HepG2 (cell line): ENCODE measurements around the gene ZDHHC14. TPM values are rescaled to one million over a fixed set of nuclear protein-coding genes. Genes with fewer than 3 reads are reported as not detected.

Experiments used
- ATAC-seq: fragments of 200-7000 bp; cut with Tn5 transposase; 3 replicates; pipeline ENCODE4 v1.9.1; 2020; ENCODE audit warnings: mild to moderate bottlenecking, moderate library complexity
- BruUV-seq: library from RNA; stranded (reverse); fragments of 400-500 nt; replicated peaks from 2 replicates; lab custom pipeline; 2021; lab: Mats Ljungman, UMichigan
- CTCF ChIA-PET: fragments of 300-600 bp; formaldehyde crosslinking; extraction: SDS; loops from one replicate; lab custom pipeline; 2021; ENCODE audit warnings: low total read pairs, inconsistent platforms, low intra/inter-chr PET ratio; lab: Yijun Ruan, JAX
- POLR2A ChIA-PET: fragments of 350-600 bp; sonication (Branson Sonifier 250); formaldehyde crosslinking; loops from one replicate; lab custom pipeline; 2020; ENCODE audit warnings: antibody characterized with exemption, inconsistent platforms; lab: Yijun Ruan, JAX
- DNase-seq: peaks from one replicate; pipeline ENCODE4 v3.0.0-alpha.2; 2015; ENCODE audit warnings: low spot score
- FAIRE-seq: peaks from 3 replicates; lab custom pipeline; 2011; peaks lifted over from hg19 to GRCh38; lab: Jason Lieb, UNC
- H2AFZ ChIP-seq: one replicate; pipeline ENCODE4 v1.6.1; 2011; ENCODE audit warnings: low read length, inconsistent platforms
- H3K27ac ChIP-seq: fragments of 300-600 bp; 3 replicates; pipeline ENCODE4 v1.8.0; 2011; ENCODE audit warnings: mixed run types, mild to moderate bottlenecking, mixed read lengths, low read length, inconsistent platforms; ENCODE audit not compliant: insufficient read depth; ENCODE audit errors: extremely low read length
- H3K27me3 ChIP-seq, 2 experiments: fragments of 200-600 bp in 1 of 2; 2 replicates in 1 of 2; 3 replicates in 1 of 2; pipeline versions ENCODE4 v1.6.0 to v1.8.0; 2011; ENCODE audit warnings: low read length in 2 of 2, mild to moderate bottlenecking in 2 of 2, moderate library complexity in 2 of 2, inconsistent platforms in 1 of 2; ENCODE audit not compliant: insufficient read depth in 2 of 2, control insufficient read depth in 1 of 2
- H3K36me3 ChIP-seq, 2 experiments: fragments of 200-600 bp in 1 of 2; replicated peaks in 1 of 2; 2 replicates in 1 of 2; 3 replicates in 1 of 2; pipeline versions ENCODE4 v1.5.1 to v1.8.0; 2011; ENCODE audit warnings: low read length in 2 of 2, inconsistent platforms in 1 of 2; ENCODE audit not compliant: insufficient read depth in 2 of 2, control insufficient read depth in 1 of 2
- H3K4me1 ChIP-seq: 2 replicates; pipeline ENCODE4 v1.5.1; 2012; ENCODE audit warnings: low read length, inconsistent platforms; ENCODE audit not compliant: insufficient read depth
- H3K4me2 ChIP-seq: 2 replicates; pipeline ENCODE4 v1.6.0; 2011; ENCODE audit warnings: low read depth, low read length, inconsistent platforms
- H3K4me3 ChIP-seq, 3 experiments: fragments of 200-600 bp in 1 of 3; sonication (generic), shearing (Covaris generic) in 1 of 3; replicated peaks in 1 of 3; 2 replicates each; pipeline ENCODE4 v1.5.1; 2011 to 2016; ENCODE audit warnings: low read length in 3 of 3, inconsistent platforms in 2 of 3, low read depth in 2 of 3, mild to moderate bottlenecking in 2 of 3, control low read depth in 1 of 3, mixed read lengths in 1 of 3; ENCODE audit not compliant: insufficient read depth in 1 of 3
- H3K79me2 ChIP-seq: one replicate; pipeline ENCODE4 v1.6.1; 2011; ENCODE audit warnings: low read length, inconsistent platforms; ENCODE audit not compliant: insufficient read depth
- H3K9ac ChIP-seq: 2 replicates; pipeline ENCODE4 v1.6.0; 2011; ENCODE audit warnings: mild to moderate bottlenecking, low read depth, low read length, inconsistent platforms; ENCODE audit not compliant: insufficient read depth
- H3K9me3 ChIP-seq: 2 replicates; pipeline ENCODE4 v1.5.1; 2012; ENCODE audit warnings: mild to moderate bottlenecking, low read length
- H4K20me1 ChIP-seq: 2 replicates; pipeline ENCODE4 v1.6.0; 2011; ENCODE audit warnings: inconsistent platforms, mild to moderate bottlenecking, low read length, moderate library complexity; ENCODE audit not compliant: insufficient read depth
- BRCA1 ChIP-seq: sonication (generic); formaldehyde crosslinking; IDR thresholded peaks from 2 replicates; pipeline ENCODE4 v1.4.0; 2020; ENCODE audit warnings: missing genetic modification reagents
- CEBPB ChIP-seq: IDR thresholded peaks from 2 replicates; pipeline ENCODE4 v1.6.1; 2011; ENCODE audit warnings: low read depth, low read length, improper control_type of control experiment, borderline replicate concordance
- CEBPG ChIP-seq: IDR thresholded peaks from 2 replicates; pipeline ENCODE4 v1.6.1; 2016
- ELF1 ChIP-seq: sonication (generic); formaldehyde crosslinking; IDR thresholded peaks from 2 replicates; pipeline ENCODE4 v1.4.0; 2020; ENCODE audit warnings: missing genetic modification reagents
- ELF4 ChIP-seq: sonication (generic); formaldehyde crosslinking; IDR thresholded peaks from 2 replicates; pipeline ENCODE4 v1.5.0; 2020; ENCODE audit warnings: missing genetic modification reagents, mild to moderate bottlenecking, moderate library complexity, borderline replicate concordance
- MAFK ChIP-seq, 2 experiments: IDR thresholded peaks in 1 of 2; conservative IDR thresholded peaks in 1 of 2; 2 replicates each; pipeline ENCODE4 v1.6.1; 2011; ENCODE audit warnings: improper control_type of control experiment in 2 of 2, low read length in 2 of 2
- POLR2A ChIP-seq, 2 experiments: IDR thresholded peaks; 2 replicates each; pipeline ENCODE4 v1.6.1; 2011; ENCODE audit warnings: low read depth in 2 of 2, low read length in 2 of 2, mild to moderate bottlenecking in 1 of 2, moderate library complexity in 1 of 2; ENCODE audit not compliant: insufficient read depth in 1 of 2
- POLR2AphosphoS5 ChIP-seq: IDR thresholded peaks from 2 replicates; pipeline ENCODE4 v1.6.1; 2012; ENCODE audit warnings: low read depth, low read length
- RBAK ChIP-seq: sonication (generic); formaldehyde crosslinking; IDR thresholded peaks from 2 replicates; pipeline ENCODE4 v1.5.1; 2020; ENCODE audit warnings: mild to moderate bottlenecking, missing genetic modification reagents
- SMC3 ChIP-seq: IDR thresholded peaks from 2 replicates; pipeline ENCODE4 v1.6.1; 2011; ENCODE audit warnings: low read length, improper control_type of control experiment
- ZNF253 ChIP-seq: sonication (generic); formaldehyde crosslinking; IDR thresholded peaks from 2 replicates; pipeline ENCODE4 v1.8.0; 2022; ENCODE audit warnings: mild to moderate bottlenecking, missing genetic modification reagents, borderline replicate concordance
- ZNF296 ChIP-seq: sonication (generic); formaldehyde crosslinking; conservative IDR thresholded peaks from 2 replicates; pipeline ENCODE4 v1.5.0; 2020; ENCODE audit warnings: mild to moderate bottlenecking, missing genetic modification reagents
- ZNF354B ChIP-seq: sonication (generic); formaldehyde crosslinking; IDR thresholded peaks from 2 replicates; pipeline ENCODE4 v1.8.0; 2022; ENCODE audit warnings: mild to moderate bottlenecking, missing genetic modification reagents
- ZNF549 ChIP-seq: sonication (generic); formaldehyde crosslinking; IDR thresholded peaks from 2 replicates; pipeline ENCODE4 v1.5.0; 2020; ENCODE audit warnings: missing genetic modification reagents
- ZNF850 ChIP-seq: sonication (generic); formaldehyde crosslinking; conservative IDR thresholded peaks from 2 replicates; pipeline ENCODE4 v1.9.0; 2021; ENCODE audit warnings: mild to moderate bottlenecking, missing genetic modification reagents
- WGBS: methylation state at CpG from one replicate; pipeline ENCODE4 v1.1.6; 2017; ENCODE audit warnings: low lambda C conversion rate; 5-methylcytosine and 5-hydroxymethylcytosine counted together
- in situ Hi-C: cut with HindIII; loops from 2 replicates; pipeline ENCODE4 v1.10.0; 2017; ENCODE audit warnings: low pct_unique_long_range_greater_than_20kb; ENCODE audit not compliant: extremely low pct_ligation_motif_present
- intact Hi-C: fragments of 100-400 bp; cut with micrococcal nuclease; formaldehyde crosslinking; loops from one replicate; pipeline ENCODE4 v1.10.0; 2022; ENCODE audit not compliant: unreplicated experiment
- polyA plus RNA-seq, 8 experiments: library from polyadenylated mRNA; depleted of rRNA in 3 of 8; stranded (reverse) in 7 of 8; unstranded in 1 of 8; fragments of >200 nt; fragmentation: Illumina TruSeq in 4 of 8; extraction: Trizol in 4 of 8; gene quantifications; 2 replicates each; pipeline versions ENCODE4 v1.2.1 to v1.2.3, GENCODE V29; 2011 to 2016; ENCODE audit warnings: low read depth in 4 of 8, missing spikeins in 1 of 8, mixed read lengths in 1 of 8; ENCODE audit not compliant: insufficient read depth in 1 of 8
- total RNA-seq, 5 experiments: library from RNA; depleted of rRNA; stranded (reverse); fragments of >200 nt; fragmentation: Illumina TruSeq; extraction: Trizol; gene quantifications; 2 replicates each; pipeline ENCODE4 v1.2.3, GENCODE V29; 2016; ENCODE audit warnings: low read depth in 1 of 5
- TF ChIP-seq, protein P1 (sequence below): sonication (generic); formaldehyde crosslinking; IDR thresholded peaks from 2 replicates; pipeline ENCODE4 v1.5.0; 2020; ENCODE audit warnings: missing genetic modification reagents, mild to moderate bottlenecking, borderline replicate concordance
- TF ChIP-seq, protein P2 (sequence below): sonication (generic); formaldehyde crosslinking; IDR thresholded peaks from 2 replicates; pipeline ENCODE4 v1.4.0; 2020; ENCODE audit warnings: missing genetic modification reagents
- TF ChIP-seq, protein P3 (sequence below): sonication (generic); formaldehyde crosslinking; IDR thresholded peaks from 2 replicates; pipeline ENCODE4 v1.5.0; 2020; ENCODE audit warnings: missing genetic modification reagents
- TF ChIP-seq, protein P4 (sequence below): fragments of 450-650 bp; IDR thresholded peaks from 2 replicates; pipeline ENCODE4 v1.6.1; 2016
- TF ChIP-seq, protein P5 (sequence below): sonication (generic); formaldehyde crosslinking; IDR thresholded peaks from 2 replicates; pipeline ENCODE4 v1.4.0; 2020; ENCODE audit warnings: missing genetic modification reagents, borderline replicate concordance

Gene ZDHHC14
- total and polyA plus RNA-seq, 2 of the 13 experiments (the other 11 are each of a cell fraction or from before 2014, with no cell fraction given): 3.7 to 9.5 TPM

DNA sequence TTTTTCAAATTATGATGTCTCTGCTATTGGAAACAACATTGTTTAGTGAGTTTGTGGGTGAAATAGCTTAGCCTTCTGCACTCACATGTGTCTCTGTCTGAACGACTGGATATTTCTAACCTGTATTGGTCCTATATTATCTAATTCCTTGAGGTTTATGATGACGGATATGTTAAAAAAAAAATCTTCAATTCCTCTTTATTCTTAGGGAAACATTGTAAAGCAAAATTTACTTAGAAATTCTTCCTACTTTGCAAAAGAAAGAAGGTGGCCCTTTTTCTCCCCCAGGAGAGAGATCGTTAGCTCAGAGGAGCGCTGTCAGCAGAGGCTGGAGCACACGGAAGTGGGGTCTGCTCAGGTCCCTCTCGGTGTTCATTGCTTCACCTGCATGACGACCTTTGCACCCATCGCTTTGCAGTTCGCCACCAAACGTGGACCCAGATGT, 149.8 kb downstream of the ZDHHC14 start:
- no peaks in the 10 kb centered on the region for H3K36me3 ChIP-seq
- H3K4me2 ChIP-seq: peak overlapping the region; percentile 90
- DNase-seq: no peak
- CTCF ChIA-PET: no interaction called here
- FAIRE-seq: no peak
- H3K79me2 ChIP-seq: no peaks in the 10 kb centered on the region
- no peaks in the 10 kb centered on the region for H3K27me3 ChIP-seq
- H3K9me3 ChIP-seq: no peaks in the 10 kb centered on the region
- TSS peak; percentile 93 for BruUV-seq
- H3K27ac ChIP-seq: peak overlapping the region; percentile 96
- peak overlapping the region; percentile 82 for H3K9ac ChIP-seq
- peak overlapping the region; percentile 3 to 58 (median 18); a peak in 4 of 6 replicates for H3K4me3 ChIP-seq
- no peak for ATAC-seq
- WGBS: 2% methylated on average over 10 of the region's 10 CpGs
- POLR2A ChIA-PET: interaction anchor here (0.6 to 7.2 kb wide), 17 partner anchors 10 to 216 kb away, joined by 3 to 186 read pairs (median 8); partner anchors contain the start of gene TMEM242
- H4K20me1 ChIP-seq: no peaks in the 10 kb centered on the region
- in situ Hi-C loops: no loop called here
- peaks cover 99% of the 10 kb centered on the region for H3K4me1 ChIP-seq
- no peak overlapping the region for H2AFZ ChIP-seq
- intact Hi-C loops: loop anchor here (1.0 to 5.0 kb wide), 7 partner anchors 10 to 203 kb away; partner anchors contain the start of gene ZDHHC14
- TF ChIP-seq, protein P1, sequence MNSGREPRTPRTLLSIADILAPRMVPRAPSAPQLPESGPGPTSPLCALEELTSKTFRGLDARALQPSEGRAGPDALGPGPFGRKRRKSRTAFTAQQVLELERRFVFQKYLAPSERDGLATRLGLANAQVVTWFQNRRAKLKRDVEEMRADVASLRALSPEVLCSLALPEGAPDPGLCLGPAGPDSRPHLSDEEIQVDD (CRISPR knock-in tag): 0 out of 2 replicates have a peak, but pooled peaks have one; percentile 37
- TF ChIP-seq, protein P2, sequence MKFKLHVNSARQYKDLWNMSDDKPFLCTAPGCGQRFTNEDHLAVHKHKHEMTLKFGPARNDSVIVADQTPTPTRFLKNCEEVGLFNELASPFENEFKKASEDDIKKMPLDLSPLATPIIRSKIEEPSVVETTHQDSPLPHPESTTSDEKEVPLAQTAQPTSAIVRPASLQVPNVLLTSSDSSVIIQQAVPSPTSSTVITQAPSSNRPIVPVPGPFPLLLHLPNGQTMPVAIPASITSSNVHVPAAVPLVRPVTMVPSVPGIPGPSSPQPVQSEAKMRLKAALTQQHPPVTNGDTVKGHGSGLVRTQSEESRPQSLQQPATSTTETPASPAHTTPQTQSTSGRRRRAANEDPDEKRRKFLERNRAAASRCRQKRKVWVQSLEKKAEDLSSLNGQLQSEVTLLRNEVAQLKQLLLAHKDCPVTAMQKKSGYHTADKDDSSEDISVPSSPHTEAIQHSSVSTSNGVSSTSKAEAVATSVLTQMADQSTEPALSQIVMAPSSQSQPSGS: no peak
- TF ChIP-seq, protein P3, sequence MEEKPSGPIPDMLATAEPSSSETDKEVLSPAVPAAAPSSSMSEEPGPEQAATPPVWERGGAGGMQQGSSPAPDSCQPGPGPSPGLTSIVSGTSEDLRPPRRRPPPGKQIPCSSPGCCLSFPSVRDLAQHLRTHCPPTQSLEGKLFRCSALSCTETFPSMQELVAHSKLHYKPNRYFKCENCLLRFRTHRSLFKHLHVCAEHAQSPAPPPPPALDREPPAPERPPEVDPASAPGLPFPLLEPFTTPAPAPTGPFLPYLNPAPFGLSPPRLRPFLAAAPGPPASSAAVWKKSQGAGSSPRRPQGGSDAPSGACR (CRISPR knock-in tag): 0 out of 2 replicates have a peak, but pooled peaks have one; percentile 100
- no peak for TF ChIP-seq RBAK (CRISPR knock-in tag)
- TF ChIP-seq MAFK (conservative IDR thresholded peaks at IDR 0.05 in 1 of 2, IDR thresholded peaks at IDR 0.05 in 1 of 2; ENCODE audit: low read length in 2 of 2): peak in 1 of 2 experiments; percentile 65; a peak in 1 of 4 replicates
- peak; percentile 98 for TF ChIP-seq CEBPG
- TF ChIP-seq ELF1 (CRISPR knock-in tag): peak; percentile 93
- TF ChIP-seq ZNF253 (CRISPR knock-in tag): 0 out of 2 replicates have a peak, but pooled peaks have one; percentile 61
- TF ChIP-seq ZNF296 (CRISPR knock-in tag): peak; percentile 19; the same call in 1 of the 2 replicates
- TF ChIP-seq CEBPB: peak; percentile 97
- TF ChIP-seq ZNF354B (CRISPR knock-in tag): 0 out of 2 replicates have a peak, but pooled peaks have one; percentile 62
- 0 out of 2 replicates have a peak, but pooled peaks have one; percentile 96 for TF ChIP-seq ELF4 (CRISPR knock-in tag)
- TF ChIP-seq, protein P4, sequence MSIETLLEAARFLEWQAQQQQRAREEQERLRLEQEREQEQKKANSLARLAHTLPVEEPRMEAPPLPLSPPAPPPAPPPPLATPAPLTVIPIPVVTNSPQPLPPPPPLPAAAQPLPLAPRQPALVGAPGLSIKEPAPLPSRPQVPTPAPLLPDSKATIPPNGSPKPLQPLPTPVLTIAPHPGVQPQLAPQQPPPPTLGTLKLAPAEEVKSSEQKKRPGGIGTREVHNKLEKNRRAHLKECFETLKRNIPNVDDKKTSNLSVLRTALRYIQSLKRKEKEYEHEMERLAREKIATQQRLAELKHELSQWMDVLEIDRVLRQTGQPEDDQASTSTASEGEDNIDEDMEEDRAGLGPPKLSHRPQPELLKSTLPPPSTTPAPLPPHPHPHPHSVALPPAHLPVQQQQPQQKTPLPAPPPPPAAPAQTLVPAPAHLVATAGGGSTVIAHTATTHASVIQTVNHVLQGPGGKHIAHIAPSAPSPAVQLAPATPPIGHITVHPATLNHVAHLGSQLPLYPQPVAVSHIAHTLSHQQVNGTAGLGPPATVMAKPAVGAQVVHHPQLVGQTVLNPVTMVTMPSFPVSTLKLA: no peak
- TF ChIP-seq ZNF850 (CRISPR knock-in tag): 0 out of 2 replicates have a peak, but pooled peaks have one; percentile 17
- TF ChIP-seq, protein P5, sequence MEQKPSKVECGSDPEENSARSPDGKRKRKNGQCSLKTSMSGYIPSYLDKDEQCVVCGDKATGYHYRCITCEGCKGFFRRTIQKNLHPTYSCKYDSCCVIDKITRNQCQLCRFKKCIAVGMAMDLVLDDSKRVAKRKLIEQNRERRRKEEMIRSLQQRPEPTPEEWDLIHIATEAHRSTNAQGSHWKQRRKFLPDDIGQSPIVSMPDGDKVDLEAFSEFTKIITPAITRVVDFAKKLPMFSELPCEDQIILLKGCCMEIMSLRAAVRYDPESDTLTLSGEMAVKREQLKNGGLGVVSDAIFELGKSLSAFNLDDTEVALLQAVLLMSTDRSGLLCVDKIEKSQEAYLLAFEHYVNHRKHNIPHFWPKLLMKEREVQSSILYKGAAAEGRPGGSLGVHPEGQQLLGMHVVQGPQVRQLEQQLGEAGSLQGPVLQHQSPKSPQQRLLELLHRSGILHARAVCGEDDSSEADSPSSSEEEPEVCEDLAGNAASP (CRISPR knock-in tag): peak; percentile 98
- TF ChIP-seq ZNF549 (CRISPR knock-in tag): peak; percentile 84; the same call in 1 of the 2 replicates
- peak; percentile 48; the same call in 1 of the 2 replicates for TF ChIP-seq POLR2AphosphoS5
- TF ChIP-seq POLR2A (IDR thresholded peaks at IDR 0.05; ENCODE audit: insufficient read depth in 1 of 2, low read depth in 2 of 2, low read length in 2 of 2): peak in 1 of 2 experiments; percentile 23; a peak in 3 of 4 replicates
- peak; percentile 24; the same call in 1 of the 2 replicates for TF ChIP-seq BRCA1
- peak; percentile 60; the same call in 1 of the 2 replicates for TF ChIP-seq SMC3
